WTC11 (cell line): Measurements from ENCODE around the gene C9orf50. TPM values are rescaled to one million over a fixed set of nuclear protein-coding genes. Genes with fewer than 3 reads are reported as not detected.

Source experiments
- ARID4B ChIP-seq: sonication (generic); formaldehyde crosslinking; IDR thresholded peaks from 2 replicates; pipeline ENCODE4 v1.8.0; 2023; ENCODE audit warnings: missing genetic modification reagents, mild to moderate bottlenecking, borderline replicate concordance
- CBFB ChIP-seq: sonication (generic); formaldehyde crosslinking; IDR thresholded peaks from 2 replicates; pipeline ENCODE4 v1.8.1; 2022; ENCODE audit warnings: mild to moderate bottlenecking, low read depth, missing genetic modification reagents
- CREB1 ChIP-seq: sonication (generic); formaldehyde crosslinking; IDR thresholded peaks from 2 replicates; pipeline ENCODE4 v1.8.0; 2023; ENCODE audit warnings: mild to moderate bottlenecking, missing genetic modification reagents
- E2F5 ChIP-seq: sonication (generic); formaldehyde crosslinking; IDR thresholded peaks from 2 replicates; pipeline ENCODE4 v1.8.1; 2022; ENCODE audit warnings: mild to moderate bottlenecking, moderate library complexity, missing genetic modification reagents
- ETV6 ChIP-seq: sonication (generic); formaldehyde crosslinking; IDR thresholded peaks from 2 replicates; pipeline ENCODE4 v1.8.1; 2022; ENCODE audit warnings: mild to moderate bottlenecking, missing genetic modification reagents
- FOXK1 ChIP-seq: sonication (generic); formaldehyde crosslinking; IDR thresholded peaks from 2 replicates; pipeline ENCODE4 v1.8.0; 2022; ENCODE audit warnings: mild to moderate bottlenecking, moderate library complexity, missing genetic modification reagents
- FOXP1 ChIP-seq: sonication (generic); formaldehyde crosslinking; IDR thresholded peaks from 2 replicates; pipeline ENCODE4 v1.8.0; 2022; ENCODE audit warnings: missing genetic modification reagents, mild to moderate bottlenecking, moderate library complexity, borderline replicate concordance
- GTF2I ChIP-seq: fragments of 250-450 bp; sonication (Bioruptor Pico); conservative IDR thresholded peaks from 2 replicates; pipeline ENCODE4 v1.4.0; 2021; ENCODE audit warnings: mild to moderate bottlenecking
- HMGA2 ChIP-seq: fragments of 250-450 bp; sonication (Bioruptor Pico); IDR thresholded peaks from 2 replicates; pipeline ENCODE4 v1.4.0; 2021; ENCODE audit warnings: mild to moderate bottlenecking, moderate library complexity
- IRF2 ChIP-seq: sonication (generic); formaldehyde crosslinking; IDR thresholded peaks from 2 replicates; pipeline ENCODE4 v1.8.0; 2022; ENCODE audit warnings: low read depth, missing genetic modification reagents, borderline replicate concordance
- NR1H2 ChIP-seq: sonication (generic); formaldehyde crosslinking; IDR thresholded peaks from 2 replicates; pipeline ENCODE4 v1.9.0; 2021; ENCODE audit warnings: mild to moderate bottlenecking, moderate library complexity, missing genetic modification reagents
- OVOL2 ChIP-seq: fragments of 250-450 bp; sonication (Bioruptor Pico); IDR thresholded peaks from 2 replicates; pipeline ENCODE4 v1.9.0; 2021; ENCODE audit warnings: mild to moderate bottlenecking, borderline replicate concordance
- TCF7 ChIP-seq: sonication (generic); formaldehyde crosslinking; IDR thresholded peaks from 2 replicates; pipeline ENCODE4 v1.8.0; 2022; ENCODE audit warnings: mild to moderate bottlenecking, low read depth, missing genetic modification reagents, moderate library complexity
- TEAD1 ChIP-seq: sonication (generic); formaldehyde crosslinking; IDR thresholded peaks from 2 replicates; pipeline ENCODE4 v1.8.0; 2022; ENCODE audit warnings: mild to moderate bottlenecking, missing genetic modification reagents
- TEAD4 ChIP-seq: sonication (generic); formaldehyde crosslinking; IDR thresholded peaks from 2 replicates; pipeline ENCODE4 v1.8.0; 2022; ENCODE audit warnings: mild to moderate bottlenecking, missing genetic modification reagents
- TP53 ChIP-seq: sonication (generic); formaldehyde crosslinking; IDR thresholded peaks from 2 replicates; pipeline ENCODE4 v1.8.1; 2023; ENCODE audit warnings: mild to moderate bottlenecking, missing genetic modification reagents
- ZNF121 ChIP-seq: sonication (generic); formaldehyde crosslinking; IDR thresholded peaks from 2 replicates; pipeline ENCODE4 v1.8.0; 2023; ENCODE audit warnings: missing genetic modification reagents
- ZNF138 ChIP-seq: sonication (generic); formaldehyde crosslinking; conservative IDR thresholded peaks from 2 replicates; pipeline ENCODE4 v1.8.1; 2022; ENCODE audit warnings: mild to moderate bottlenecking, moderate library complexity, missing genetic modification reagents
- ZNF263 ChIP-seq: sonication (generic); formaldehyde crosslinking; IDR thresholded peaks from 2 replicates; pipeline ENCODE4 v1.8.1; 2022; ENCODE audit warnings: low read depth, mild to moderate bottlenecking, moderate library complexity, missing genetic modification reagents
- ZNF281 ChIP-seq: sonication (generic); formaldehyde crosslinking; IDR thresholded peaks from 2 replicates; pipeline ENCODE4 v1.8.0; 2023; ENCODE audit warnings: mild to moderate bottlenecking, missing genetic modification reagents
- ZSCAN18 ChIP-seq: fragments of 250-450 bp; sonication (Bioruptor Pico); IDR thresholded peaks from 2 replicates; pipeline ENCODE4 v2.1.2; 2022; ENCODE audit warnings: mild to moderate bottlenecking, moderate library complexity
- total RNA-seq: library from RNA; stranded (reverse); gene quantifications from 3 replicates; pipeline ENCODE4 v1.2.3, GENCODE V29; 2021
- TF ChIP-seq, protein P1 (sequence below): fragments of 250-450 bp; sonication (Bioruptor Pico); IDR thresholded peaks from 2 replicates; pipeline ENCODE4 v1.9.0; 2021; ENCODE audit warnings: mild to moderate bottlenecking
- TF ChIP-seq, protein P2 (sequence below): fragments of 250-450 bp; sonication (Bioruptor Pico); conservative IDR thresholded peaks from 2 replicates; pipeline ENCODE4 v1.9.0; 2021; ENCODE audit warnings: mild to moderate bottlenecking

The C9orf50 gene
- total RNA-seq, 1 experiment from 2014 or later, result 0.11 TPM

- TF ChIP-seq ARID4B (no peak), ZNF121 (CRISPR knock-in tag) (peak; percentile 16; the same call in 1 of the 2 replicates), TEAD4 (CRISPR knock-in tag) (no peak), OVOL2 (CRISPR knock-in tag) (no peak), TEAD1 (CRISPR knock-in tag) (no peak), ZNF281 (peak; percentile 37; the same call in 1 of the 2 replicates), NR1H2 (CRISPR knock-in tag) (no peak), TP53 (CRISPR knock-in tag) (no peak), GTF2I (peak; percentile 88), E2F5 (CRISPR knock-in tag) (0 out of 2 replicates have a peak, but pooled peaks have one; percentile 6), CREB1 (CRISPR knock-in tag) (no peak), HMGA2 (0 out of 2 replicates have a peak, but pooled peaks have one; percentile 13), ZNF138 (CRISPR knock-in tag) (no peak), TCF7 (CRISPR knock-in tag) (no peak), FOXK1 (CRISPR knock-in tag) (no peak), IRF2 (CRISPR knock-in tag) (no peak), ZNF263 (CRISPR knock-in tag) (peak; percentile 64; the same call in 1 of the 2 replicates), ETV6 (CRISPR knock-in tag) (no peak), ZSCAN18 (no peak), FOXP1 (CRISPR knock-in tag) (0 out of 2 replicates have a peak, but pooled peaks have one; percentile 20), CBFB (CRISPR knock-in tag) (no peak)
- TF ChIP-seq, protein P1, sequence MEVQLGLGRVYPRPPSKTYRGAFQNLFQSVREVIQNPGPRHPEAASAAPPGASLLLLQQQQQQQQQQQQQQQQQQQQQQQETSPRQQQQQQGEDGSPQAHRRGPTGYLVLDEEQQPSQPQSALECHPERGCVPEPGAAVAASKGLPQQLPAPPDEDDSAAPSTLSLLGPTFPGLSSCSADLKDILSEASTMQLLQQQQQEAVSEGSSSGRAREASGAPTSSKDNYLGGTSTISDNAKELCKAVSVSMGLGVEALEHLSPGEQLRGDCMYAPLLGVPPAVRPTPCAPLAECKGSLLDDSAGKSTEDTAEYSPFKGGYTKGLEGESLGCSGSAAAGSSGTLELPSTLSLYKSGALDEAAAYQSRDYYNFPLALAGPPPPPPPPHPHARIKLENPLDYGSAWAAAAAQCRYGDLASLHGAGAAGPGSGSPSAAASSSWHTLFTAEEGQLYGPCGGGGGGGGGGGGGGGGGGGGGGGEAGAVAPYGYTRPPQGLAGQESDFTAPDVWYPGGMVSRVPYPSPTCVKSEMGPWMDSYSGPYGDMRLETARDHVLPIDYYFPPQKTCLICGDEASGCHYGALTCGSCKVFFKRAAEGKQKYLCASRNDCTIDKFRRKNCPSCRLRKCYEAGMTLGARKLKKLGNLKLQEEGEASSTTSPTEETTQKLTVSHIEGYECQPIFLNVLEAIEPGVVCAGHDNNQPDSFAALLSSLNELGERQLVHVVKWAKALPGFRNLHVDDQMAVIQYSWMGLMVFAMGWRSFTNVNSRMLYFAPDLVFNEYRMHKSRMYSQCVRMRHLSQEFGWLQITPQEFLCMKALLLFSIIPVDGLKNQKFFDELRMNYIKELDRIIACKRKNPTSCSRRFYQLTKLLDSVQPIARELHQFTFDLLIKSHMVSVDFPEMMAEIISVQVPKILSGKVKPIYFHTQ (CRISPR knock-in tag), result no peak
- TF ChIP-seq, protein P2, sequence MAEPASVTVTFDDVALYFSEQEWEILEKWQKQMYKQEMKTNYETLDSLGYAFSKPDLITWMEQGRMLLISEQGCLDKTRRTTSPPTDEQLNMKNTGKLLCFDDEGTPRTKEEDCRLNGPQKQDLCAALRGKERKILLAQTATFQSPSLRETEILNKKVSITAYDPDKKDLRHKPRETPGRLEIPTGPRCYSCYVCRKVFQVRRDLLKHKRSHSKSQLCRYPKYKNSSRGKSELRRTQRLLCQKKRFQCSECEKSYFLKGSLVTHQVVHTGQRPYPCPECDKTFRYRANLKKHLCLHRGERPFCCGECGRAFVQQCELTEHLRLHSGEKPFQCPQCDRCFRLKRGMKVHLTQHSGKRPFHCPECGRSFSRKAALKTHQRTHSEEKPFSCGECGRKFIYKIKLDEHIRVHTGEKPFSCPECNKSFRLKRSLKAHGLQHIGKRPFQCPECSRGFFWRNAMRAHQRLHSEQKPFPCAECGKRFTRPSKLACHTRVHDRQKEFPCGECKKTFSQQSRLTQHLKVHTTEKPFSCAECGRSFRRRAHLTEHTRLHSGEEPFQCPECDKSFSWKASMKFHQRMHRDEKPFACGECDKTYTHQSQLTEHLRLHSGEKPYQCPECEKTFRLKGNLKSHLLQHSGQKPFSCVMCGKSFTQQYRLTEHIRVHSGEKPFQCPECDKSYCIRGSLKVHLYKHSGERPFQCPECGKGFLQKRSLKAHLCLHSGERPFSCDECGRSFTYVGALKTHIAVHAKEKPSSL, result no peak
These were observed 24.2 kb downstream of the C9orf50 start (continued) for GRCh38 chr9:129596541-129597331.
